ENCODE measurements around the gene TEKT5. TPM values are rescaled to one million over a fixed set of nuclear protein-coding genes. Genes with fewer than 3 reads are reported as not detected.

TEKT5 gene
- total and polyA plus RNA-seq, 4 donors: 0.13 to 0.92 TPM; not detected in 2

- Histone ChIP-seq H3K4me3 (ENCODE audit: low read depth in 1 of 3, low read length in 3 of 3) (no peak overlapping the region), H3K27me3 (ENCODE audit: control insufficient read depth in 4 of 4, insufficient read depth in 4 of 4, low read length in 3 of 4) (no peaks in the 10 kb centered on the region), H3K9me3 (ENCODE audit: control insufficient read depth in 4 of 4, low read length in 3 of 4) (no peaks in the 10 kb centered on the region), H3K27ac (ENCODE audit: low read depth in 1 of 2, low read length in 2 of 2) (peak overlapping the region; percentile 73 to 82), H3K9ac (ENCODE audit: low read depth in 1 of 2, low read length in 2 of 2) (no peak overlapping the region), H3K36me3 (ENCODE audit: control insufficient read depth in 4 of 4, insufficient read depth in 3 of 4, low read depth in 1 of 4, low read length in 3 of 4) (no peaks in the 10 kb centered on the region), H3K4me1 (ENCODE audit: control insufficient read depth in 4 of 4, insufficient read depth in 4 of 4, low read length in 3 of 4) (peaks cover 10 to 40% (median 23%) of the 10 kb centered on the region in 4 donors)
- no peak for DNase-seq (ENCODE audit: low spot score)
- peak; percentile 97 to 98 for TF ChIP-seq HNF4A (conservative IDR thresholded peaks at IDR 0.05)
- TF ChIP-seq, protein P1, sequence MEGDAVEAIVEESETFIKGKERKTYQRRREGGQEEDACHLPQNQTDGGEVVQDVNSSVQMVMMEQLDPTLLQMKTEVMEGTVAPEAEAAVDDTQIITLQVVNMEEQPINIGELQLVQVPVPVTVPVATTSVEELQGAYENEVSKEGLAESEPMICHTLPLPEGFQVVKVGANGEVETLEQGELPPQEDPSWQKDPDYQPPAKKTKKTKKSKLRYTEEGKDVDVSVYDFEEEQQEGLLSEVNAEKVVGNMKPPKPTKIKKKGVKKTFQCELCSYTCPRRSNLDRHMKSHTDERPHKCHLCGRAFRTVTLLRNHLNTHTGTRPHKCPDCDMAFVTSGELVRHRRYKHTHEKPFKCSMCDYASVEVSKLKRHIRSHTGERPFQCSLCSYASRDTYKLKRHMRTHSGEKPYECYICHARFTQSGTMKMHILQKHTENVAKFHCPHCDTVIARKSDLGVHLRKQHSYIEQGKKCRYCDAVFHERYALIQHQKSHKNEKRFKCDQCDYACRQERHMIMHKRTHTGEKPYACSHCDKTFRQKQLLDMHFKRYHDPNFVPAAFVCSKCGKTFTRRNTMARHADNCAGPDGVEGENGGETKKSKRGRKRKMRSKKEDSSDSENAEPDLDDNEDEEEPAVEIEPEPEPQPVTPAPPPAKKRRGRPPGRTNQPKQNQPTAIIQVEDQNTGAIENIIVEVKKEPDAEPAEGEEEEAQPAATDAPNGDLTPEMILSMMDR (IDR thresholded peaks at IDR 0.05; ENCODE audit: low read depth, low read length, missing input control): no peak
- TF ChIP-seq TAF1 (conservative IDR thresholded peaks at IDR 0.05): no peak
- peak; percentile 79 for TF ChIP-seq YY1 (IDR thresholded peaks at IDR 0.05)
- TF ChIP-seq RXRA (IDR thresholded peaks at IDR 0.05): peak; percentile 78 to 84
- peak; percentile 90 for TF ChIP-seq FOXA2 (IDR thresholded peaks at IDR 0.05)
- peak; percentile 69 to 71 for TF ChIP-seq JUND (IDR thresholded peaks at IDR 0.05)
- peak in 1 of 2 donors; percentile 37 for TF ChIP-seq GABPA (IDR thresholded peaks at IDR 0.05 in 1 of 2, conservative IDR thresholded peaks at IDR 0.05 in 1 of 2)
- TF ChIP-seq ATF3 (IDR thresholded peaks at IDR 0.05): peak; percentile 42
- peak; percentile 36 to 54 for TF ChIP-seq EGR1 (IDR thresholded peaks at IDR 0.05; ENCODE audit: low read depth in 2 of 2)
- TF ChIP-seq REST (IDR thresholded peaks at IDR 0.05): peak; percentile 68
- TF ChIP-seq FOXA1 (IDR thresholded peaks at IDR 0.05): peak; percentile 93
- TF ChIP-seq HNF4G (IDR thresholded peaks at IDR 0.05): peak; percentile 97
- TF ChIP-seq SP1 (IDR thresholded peaks at IDR 0.05): peak; percentile 97
- TF ChIP-seq, protein P2, sequence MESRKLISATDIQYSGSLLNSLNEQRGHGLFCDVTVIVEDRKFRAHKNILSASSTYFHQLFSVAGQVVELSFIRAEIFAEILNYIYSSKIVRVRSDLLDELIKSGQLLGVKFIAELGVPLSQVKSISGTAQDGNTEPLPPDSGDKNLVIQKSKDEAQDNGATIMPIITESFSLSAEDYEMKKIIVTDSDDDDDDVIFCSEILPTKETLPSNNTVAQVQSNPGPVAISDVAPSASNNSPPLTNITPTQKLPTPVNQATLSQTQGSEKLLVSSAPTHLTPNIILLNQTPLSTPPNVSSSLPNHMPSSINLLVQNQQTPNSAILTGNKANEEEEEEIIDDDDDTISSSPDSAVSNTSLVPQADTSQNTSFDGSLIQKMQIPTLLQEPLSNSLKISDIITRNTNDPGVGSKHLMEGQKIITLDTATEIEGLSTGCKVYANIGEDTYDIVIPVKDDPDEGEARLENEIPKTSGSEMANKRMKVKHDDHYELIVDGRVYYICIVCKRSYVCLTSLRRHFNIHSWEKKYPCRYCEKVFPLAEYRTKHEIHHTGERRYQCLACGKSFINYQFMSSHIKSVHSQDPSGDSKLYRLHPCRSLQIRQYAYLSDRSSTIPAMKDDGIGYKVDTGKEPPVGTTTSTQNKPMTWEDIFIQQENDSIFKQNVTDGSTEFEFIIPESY (IDR thresholded peaks at IDR 0.05): peak; percentile 71
- TF ChIP-seq NR2F2 (IDR thresholded peaks at IDR 0.05): no peak
- TF ChIP-seq, protein P3, sequence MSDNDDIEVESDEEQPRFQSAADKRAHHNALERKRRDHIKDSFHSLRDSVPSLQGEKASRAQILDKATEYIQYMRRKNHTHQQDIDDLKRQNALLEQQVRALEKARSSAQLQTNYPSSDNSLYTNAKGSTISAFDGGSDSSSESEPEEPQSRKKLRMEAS (IDR thresholded peaks at IDR 0.05): peak; percentile 77
- TF ChIP-seq RAD21 (IDR thresholded peaks at IDR 0.05): peak; percentile 42 to 57
- WGBS: 45% methylated on average over 4 of the region's 4 CpGs
Observed at GRCh38 chr16:10647721-10648296, 46.9 kb downstream of the TEKT5 start.

All from liver (tissue), 9 donors.